Anterior cingulate cortex (tissue), 58 donors: Measurements from ENCODE around the gene CDC42BPB.

Experiments
- DNase-seq, 58 donors: peaks; one replicate each; lab custom pipeline; 2025; lab: John Stamatoyannopoulos, UW

CDC42BPB gene

GRCh38 chr14:103094406-103095209, 37.3 kb upstream of the CDC42BPB start, which contains the start of gene EXOC3L4:
Gene EXOC3L4 (plus strand): TSS chr14:103094725. CDS start chr14:103100220, 5,495 bp downstream.
- no peak for DNase-seq

DNA sequence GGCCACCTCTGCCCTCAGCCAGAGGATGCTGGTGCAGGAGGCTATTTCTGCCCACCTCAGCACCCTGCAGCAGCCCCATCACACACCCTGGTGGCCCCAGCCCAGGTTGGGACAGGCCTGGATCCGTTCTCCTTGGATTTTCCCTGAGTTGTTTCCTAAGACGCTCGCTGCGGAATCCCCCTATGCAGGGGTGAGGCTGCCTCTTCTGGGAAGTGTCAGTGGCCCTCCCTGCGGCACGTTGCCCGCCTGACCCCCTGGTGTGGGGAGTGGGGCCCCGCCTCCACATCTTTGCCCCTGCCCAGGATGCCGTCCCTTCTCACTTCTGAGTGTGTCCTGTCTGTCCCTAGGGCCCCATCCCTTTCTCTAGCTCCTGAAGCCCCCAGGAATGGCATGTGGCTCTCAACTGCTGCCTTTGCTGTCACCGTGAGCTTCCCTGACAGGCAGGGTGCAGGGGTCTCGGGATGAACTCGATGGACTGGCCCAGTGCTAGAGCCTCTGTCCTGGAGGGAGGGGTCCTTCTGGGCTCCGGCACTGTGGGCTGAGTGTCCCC, 36.6 kb upstream of the CDC42BPB start:
- DNase-seq, result no peak

DNA sequence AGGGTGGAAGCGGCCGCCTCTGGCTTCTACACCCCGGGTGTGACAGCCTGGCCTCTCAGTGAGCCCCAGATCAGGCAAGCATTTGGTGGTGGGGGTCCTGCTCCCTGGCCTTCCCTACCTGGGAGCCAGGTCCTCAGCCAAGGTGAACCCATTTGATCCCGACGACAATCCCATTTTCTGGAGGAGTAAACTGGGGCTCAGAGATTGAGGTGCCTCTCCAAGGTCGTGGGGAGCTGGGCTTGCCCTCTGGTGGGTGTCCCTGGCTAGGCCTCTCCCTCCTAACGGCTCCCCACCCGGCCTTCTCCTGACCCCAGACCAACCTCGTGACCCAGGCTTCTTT, 34.5 kb upstream of the CDC42BPB start:
- no peak for DNase-seq

DNA sequence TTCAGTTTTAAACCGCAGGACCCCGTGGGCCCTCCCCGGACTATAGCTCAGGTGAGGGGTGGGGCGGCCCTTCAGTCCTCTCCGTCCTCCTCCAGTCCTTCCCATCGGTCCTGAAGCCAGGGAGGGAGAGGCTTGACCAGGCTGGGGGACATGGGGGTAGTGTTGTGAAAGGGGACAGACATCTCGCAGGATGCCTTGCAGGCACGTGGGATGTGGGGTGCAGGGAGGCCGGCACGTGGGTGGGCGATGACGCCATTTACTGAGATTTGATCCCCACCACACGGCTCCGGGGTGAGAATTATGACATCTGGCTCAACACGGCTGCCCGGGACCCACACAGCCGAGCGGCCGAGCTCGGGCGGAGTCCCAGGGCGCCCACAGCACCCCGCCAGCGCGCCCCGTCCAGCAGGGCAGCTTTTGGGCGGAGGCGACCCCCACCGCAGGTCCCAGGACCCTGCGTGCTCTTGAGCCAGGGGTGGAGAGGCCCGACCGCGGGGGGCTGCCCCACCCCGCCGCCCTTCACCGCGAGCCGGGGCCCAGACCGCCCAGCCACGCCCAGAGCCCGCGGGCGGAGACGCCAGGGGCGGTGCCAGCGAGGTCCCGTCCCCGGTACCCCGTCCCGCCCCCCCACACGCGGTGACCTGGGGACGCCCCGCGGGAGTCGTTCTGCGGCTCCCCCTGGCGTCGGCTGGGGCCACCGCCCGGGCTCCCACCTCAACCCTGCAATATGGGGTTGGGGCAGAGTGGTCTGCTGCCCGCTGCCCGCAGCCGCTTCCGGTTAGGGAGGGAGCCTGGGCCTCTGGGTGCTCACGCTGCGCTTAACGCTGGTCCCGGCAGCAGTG, 33.9 kb upstream of the CDC42BPB start:
- DNase-seq, result peak in 2 of 58 donors; percentile 29 to 36

- no peak for DNase-seq
These were observed 33.2 kb upstream of the CDC42BPB start for GRCh38 chr14:103090481-103091020.

GRCh38 chr14:103089386-103090335, 32.3 kb upstream of the CDC42BPB start:
- DNase-seq, result no peak

- DNase-seq, result no peak
These were observed 31.6 kb upstream of the CDC42BPB start for GRCh38 chr14:103088921-103089320.

DNA sequence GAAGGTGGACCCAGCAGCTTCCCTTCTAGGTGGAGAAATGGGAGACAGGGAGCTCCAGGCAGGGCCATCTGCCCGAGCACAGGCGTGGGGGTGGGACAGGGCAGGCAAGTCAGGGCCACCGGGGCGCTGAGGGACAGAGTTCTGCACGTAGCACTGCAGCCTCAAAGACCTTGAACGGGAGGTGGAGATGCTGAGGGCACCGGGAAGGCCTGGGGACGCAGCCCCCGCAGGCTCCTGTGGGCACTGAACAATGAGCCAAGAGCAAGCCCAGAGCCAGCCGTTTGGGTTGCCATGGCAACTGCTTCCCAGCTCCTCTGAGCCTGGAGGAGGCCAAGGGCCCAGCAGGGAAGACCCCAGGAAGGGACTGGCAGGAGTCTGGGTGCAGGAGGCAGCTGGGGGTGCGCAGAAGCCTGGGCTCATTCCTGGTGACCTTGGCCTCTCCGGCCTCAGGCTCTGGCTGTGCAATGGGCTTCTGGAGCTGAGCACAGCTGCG, 30.0 kb upstream of the CDC42BPB start:
- DNase-seq, result peak in 2 of 58 donors; percentile 12 to 17

DNA sequence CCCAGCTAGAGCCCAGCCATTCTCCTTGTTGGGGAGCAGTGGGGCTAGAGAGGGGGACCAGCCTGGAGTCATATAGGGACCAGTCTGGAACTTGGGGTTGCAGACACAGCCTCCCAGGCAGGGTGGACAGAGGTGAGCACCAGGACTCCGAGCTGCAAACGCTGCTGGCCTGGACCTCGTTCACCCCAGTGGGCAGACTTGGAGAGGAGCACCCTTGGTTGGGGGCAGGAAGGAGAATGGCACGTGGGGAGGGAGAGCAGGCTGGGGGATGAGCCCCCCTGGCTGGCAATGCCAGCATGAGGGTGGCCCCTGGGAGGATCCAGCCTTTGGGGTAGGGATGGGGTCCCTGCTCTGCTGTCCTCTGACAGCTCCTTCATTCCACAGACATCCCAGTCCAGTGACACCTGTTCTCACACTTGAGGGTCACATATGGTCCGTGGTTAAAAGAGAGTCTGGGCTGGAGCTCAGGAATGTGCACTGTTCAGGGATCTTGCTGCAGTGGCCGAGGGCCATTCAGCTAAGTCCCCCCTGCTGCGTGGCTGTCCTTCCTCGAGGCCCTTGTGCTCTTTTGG, 29.5 kb upstream of the CDC42BPB start:
- DNase-seq, result no peak

GRCh38 chr14:103085106-103086091, 28.1 kb upstream of the CDC42BPB start:
- no peak for DNase-seq

DNA sequence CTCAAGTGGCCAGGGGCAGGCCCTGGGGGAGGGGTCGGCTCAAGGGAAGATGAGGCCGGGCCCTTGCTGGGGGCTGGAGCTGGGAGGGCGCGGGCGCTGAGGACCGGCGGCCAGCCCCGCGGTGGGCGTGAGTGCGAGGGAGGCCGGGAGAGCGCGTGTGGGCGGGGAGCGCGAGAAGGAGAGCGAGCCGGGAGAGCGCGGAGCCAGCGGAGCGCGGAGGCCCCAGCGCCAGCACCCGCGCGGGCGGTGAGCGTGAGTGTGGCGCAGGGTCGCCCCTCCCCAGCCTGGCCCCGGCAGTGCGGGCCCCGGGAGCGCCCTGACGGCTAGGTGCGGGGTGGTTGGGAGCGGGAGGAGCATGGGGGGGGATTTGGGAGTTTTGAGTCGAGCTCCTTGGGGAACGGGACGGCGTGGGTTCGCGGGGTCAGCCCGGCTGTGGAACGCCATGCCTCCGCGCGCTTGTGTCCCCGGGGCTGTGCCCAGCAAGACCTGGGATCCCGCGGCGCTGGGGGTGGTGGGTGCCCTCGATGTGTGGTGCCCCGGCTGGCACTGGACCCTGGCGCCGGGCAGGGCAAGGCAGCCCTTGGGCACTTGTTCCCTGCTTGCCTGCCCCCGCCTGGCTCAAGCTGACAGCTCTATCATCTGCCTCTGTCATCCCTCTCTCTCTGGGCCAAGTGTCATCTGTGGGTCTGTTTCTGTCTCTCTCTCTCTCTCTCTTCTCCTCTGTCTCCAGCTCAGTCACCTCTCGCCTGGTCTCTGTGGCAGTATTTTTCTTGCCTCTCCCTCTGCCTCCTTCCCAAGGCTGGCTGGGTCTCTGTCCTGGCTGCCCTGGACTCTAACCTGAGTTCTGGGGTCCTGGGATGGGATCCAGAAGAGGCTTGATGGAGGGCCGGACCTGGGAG, 26.9 kb upstream of the CDC42BPB start, which contains the start of gene LBHD2:
Gene LBHD2, plus strand, starts transcription at position 190 of the 899 bp plus-strand sequence. CDS start 1,803 bp downstream, outside the sequence.
- no peak for DNase-seq

- no peak for DNase-seq
These were observed 24.6 kb upstream of the CDC42BPB start for GRCh38 chr14:103081951-103082350.

DNA sequence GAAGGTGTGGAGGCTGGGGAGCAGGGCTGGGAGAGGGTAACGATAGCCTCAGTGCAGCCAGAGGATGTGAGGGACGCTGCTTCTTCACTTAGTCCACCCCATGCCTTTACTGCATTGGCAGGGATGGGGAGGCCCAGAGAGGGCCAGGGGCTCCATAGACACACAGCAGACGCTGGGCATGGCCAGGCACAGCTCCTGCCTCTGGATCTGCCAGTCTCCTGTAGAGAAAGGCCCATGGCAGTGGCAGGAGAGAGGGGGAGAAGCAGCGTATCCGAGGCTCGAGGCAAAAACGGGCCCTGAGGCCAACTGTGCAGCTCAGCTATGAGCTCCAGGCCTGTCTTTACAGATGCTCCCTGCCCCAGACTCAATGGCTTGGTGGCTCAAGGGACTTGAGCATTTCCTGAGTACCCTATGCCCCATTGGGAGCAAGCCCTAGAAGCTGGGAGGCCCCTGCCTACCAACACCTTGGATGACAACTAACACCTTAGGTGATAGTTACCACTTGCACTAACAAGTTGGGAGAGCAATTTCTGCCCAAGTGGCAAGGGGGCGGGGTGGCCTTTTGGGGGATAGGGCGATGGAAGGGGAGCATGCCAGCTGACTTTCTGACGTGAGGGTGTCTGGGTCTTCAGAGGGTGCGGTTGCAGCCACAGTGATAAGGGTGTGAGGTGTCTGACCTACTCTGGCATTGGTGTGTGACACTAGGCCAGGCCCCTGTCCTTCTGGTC, 21.7 kb upstream of the CDC42BPB start:
- DNase-seq, result no peak

GRCh38 chr14:103078420-103078749, 21.0 kb upstream of the CDC42BPB start:
- DNase-seq, result peak in 50 of 58 donors; percentile 6 to 84 (median 38)

- DNase-seq, result peak in 1 of 58 donors; percentile 22
These were observed 17.5 kb upstream of the CDC42BPB start for GRCh38 chr14:103074729-103075367.
